ENCODE measurements around the gene KRTAP10-1.
"Not testable (repeated sequence)": the region's sequence is repeated elsewhere in the genome, so short reads cannot be mapped to it uniquely, and the experiment has no call there.

Gene KRTAP10-1

DNA sequence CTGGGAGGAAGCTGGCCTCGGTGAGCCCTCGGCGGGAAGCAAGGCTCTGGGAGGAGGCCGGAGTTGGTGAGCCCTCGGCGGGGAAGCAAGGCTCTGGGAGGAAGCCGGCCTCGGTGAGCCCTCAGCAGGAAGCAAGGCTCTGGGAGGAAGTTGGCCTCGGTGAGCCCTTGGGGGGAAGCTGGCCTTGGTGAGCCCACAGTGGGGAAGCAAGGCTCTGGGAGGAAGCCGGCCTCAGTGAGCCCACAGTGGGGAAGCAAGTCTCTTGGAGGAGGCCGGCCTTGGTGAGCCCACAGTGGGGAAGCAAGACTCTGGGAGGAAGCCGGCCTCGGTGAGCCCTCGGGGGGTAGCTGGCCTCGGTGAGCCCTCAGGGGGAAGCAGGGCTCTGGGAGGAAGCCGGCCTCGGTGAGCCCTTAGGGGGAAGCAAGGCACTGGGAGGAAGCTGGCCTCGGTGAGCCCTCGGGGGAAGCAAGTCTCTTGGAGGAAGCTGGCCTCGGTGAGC, 36.0 kb downstream of the KRTAP10-1 start:
- H3K36me3 ChIP-seq (ENCODE audit: control insufficient read depth, insufficient read depth, low read length), result peaks cover 6% of the 10 kb centered on the region; the same call in 1 of the 2 replicates
- H3K27me3 ChIP-seq (ENCODE audit: control insufficient read depth, insufficient read depth, low read length), result no peaks in the 10 kb centered on the region
- no peak overlapping the region for H3K4me3 ChIP-seq (ENCODE audit: low read depth, low read length)
- H3K9ac ChIP-seq (ENCODE audit: low read length), result no peak overlapping the region
- H3K9me3 ChIP-seq (ENCODE audit: control insufficient read depth, insufficient read depth, low read depth, low read length), result no peaks in the 10 kb centered on the region
- H3K27ac ChIP-seq (ENCODE audit: low read depth, low read length), result no peak overlapping the region
- H3K4me1 ChIP-seq (ENCODE audit: control insufficient read depth, insufficient read depth, low read length), result peaks cover 4% of the 10 kb centered on the region; the same call in 1 of the 2 replicates

DNA sequence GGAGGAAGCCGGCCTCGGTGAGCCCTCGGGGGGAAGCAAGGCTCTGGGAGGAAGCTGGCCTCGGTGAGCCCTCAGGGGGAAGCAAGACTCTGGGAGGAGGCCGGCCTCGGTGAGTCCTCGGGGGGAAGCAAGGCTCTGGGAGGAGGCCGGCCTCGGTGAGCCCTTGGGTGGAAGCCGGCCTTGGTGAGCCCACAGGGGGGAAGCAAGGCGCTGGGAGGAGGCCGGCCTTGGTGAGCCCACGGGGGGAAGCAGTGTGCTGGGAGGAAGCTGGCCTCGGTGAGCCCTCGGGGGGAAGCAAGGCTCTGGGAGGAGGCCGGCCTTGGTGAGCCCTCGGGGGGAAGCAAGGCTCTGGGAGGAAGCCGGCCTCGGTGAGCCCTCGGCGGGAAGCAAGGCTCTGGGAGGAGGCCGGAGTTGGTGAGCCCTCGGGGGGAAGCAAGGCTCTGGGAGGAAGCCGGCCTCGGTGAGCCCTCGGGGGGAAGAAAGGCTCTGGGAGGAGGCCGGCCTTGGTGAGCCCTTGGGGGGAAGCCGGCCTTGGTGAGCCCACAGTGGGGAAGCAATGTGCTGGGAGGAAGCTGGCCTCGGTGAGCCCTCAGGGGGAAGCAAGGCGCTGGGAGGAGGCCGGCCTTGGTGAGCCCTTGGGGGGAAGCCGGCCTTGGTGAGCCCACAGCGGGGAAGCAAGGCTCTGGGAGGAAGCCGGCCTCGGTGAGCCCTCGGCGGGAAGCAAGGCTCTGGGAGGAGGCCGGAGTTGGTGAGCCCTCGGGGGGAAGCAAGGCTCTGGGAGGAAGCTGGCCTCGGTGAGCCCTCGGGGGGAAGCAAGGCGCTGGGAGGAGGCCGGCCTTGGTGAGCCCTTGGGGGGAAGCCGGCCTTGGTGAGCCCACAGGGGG, 36.7 kb downstream of the KRTAP10-1 start:
- not testable (repeated sequence) for H3K27me3 ChIP-seq (ENCODE audit: control insufficient read depth, insufficient read depth, low read length); H3K27ac ChIP-seq (ENCODE audit: low read depth, low read length); H3K9ac ChIP-seq (ENCODE audit: low read length); H3K9me3 ChIP-seq (ENCODE audit: control insufficient read depth, insufficient read depth, low read depth, low read length); H3K4me3 ChIP-seq (ENCODE audit: low read depth, low read length); H3K4me1 ChIP-seq (ENCODE audit: control insufficient read depth, insufficient read depth, low read length); H3K36me3 ChIP-seq (ENCODE audit: control insufficient read depth, insufficient read depth, low read length)

DNA sequence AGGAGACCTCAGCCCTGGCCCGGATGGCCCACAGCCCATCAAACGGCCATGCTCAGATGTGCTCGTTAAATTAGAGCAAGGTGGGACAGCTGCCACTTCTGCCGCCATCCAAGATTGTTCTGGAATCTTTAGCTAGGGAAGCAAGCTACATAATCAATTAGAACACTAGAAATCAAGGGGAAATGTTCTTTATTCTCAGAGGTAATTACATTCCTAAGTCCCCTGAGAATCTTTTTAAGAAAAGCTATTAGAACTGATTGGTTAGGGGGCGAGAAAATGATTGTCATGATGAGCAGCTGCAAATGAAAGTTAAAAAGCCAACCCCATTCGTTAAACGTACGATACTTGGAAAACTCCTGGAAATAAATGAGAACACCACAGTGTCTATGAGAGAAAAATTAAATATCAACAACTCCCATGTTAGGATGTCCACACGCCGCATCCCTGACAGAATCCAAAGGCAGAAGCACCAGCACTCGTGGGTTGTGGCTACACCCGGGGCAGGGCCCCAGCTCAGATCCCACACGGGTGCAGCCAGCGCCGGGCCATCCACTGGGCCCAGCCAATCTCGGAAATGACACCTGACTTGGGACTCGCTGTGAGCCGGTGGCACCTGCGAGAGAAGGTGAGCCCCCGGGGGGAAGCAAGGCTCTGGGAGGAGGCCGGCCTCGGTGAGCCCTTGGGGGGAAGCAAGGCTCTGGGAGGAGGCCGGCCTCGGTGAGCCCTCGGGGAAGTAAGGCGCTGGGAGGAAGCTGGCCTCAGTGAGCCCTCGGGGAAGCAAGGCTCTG, 37.6 kb downstream of the KRTAP10-1 start:
- no peaks in the 10 kb centered on the region for H3K36me3 ChIP-seq (ENCODE audit: control insufficient read depth, insufficient read depth, low read length)
- no peaks in the 10 kb centered on the region for H3K9me3 ChIP-seq (ENCODE audit: control insufficient read depth, insufficient read depth, low read depth, low read length)
- H3K27ac ChIP-seq (ENCODE audit: low read depth, low read length), result no peak overlapping the region
- H3K4me1 ChIP-seq (ENCODE audit: control insufficient read depth, insufficient read depth, low read length), result peaks cover 9% of the 10 kb centered on the region; the same call in 1 of the 2 replicates
- no peak overlapping the region for H3K4me3 ChIP-seq (ENCODE audit: low read depth, low read length)
- H3K9ac ChIP-seq (ENCODE audit: low read length), result no peak overlapping the region
- H3K27me3 ChIP-seq (ENCODE audit: control insufficient read depth, insufficient read depth, low read length), result no peaks in the 10 kb centered on the region

DNA sequence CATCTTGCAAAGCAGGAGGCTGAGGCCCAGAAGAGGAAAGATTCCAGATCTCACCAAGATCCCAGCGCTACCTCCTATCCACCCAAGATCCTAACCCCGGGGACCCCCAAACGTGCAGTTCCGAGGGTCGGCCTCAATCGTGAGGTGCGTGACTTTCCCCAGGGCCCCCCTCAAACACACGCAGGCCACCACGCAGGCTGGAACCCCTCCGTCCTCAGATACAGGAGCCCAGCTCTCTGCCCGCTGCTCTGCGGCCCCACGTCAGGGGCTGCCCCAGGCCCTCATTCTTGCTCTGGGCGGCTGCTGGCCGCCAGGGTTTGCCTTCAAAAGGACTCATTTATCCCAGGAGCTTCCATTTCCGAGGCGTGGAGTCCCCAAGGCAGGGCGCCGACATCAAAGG, 39.9 kb downstream of the KRTAP10-1 start:
- Histone ChIP-seq H3K9me3 (ENCODE audit: control insufficient read depth, insufficient read depth, low read depth, low read length) (no peaks in the 10 kb centered on the region), H3K36me3 (ENCODE audit: control insufficient read depth, insufficient read depth, low read length) (no peaks in the 10 kb centered on the region), H3K9ac (ENCODE audit: low read length) (no peak overlapping the region), H3K4me3 (ENCODE audit: low read depth, low read length) (no peak overlapping the region), H3K4me1 (ENCODE audit: control insufficient read depth, insufficient read depth, low read length) (peaks cover 16% of the 10 kb centered on the region; the same call in 1 of the 2 replicates), H3K27ac (ENCODE audit: low read depth, low read length) (no peak overlapping the region), H3K27me3 (ENCODE audit: control insufficient read depth, insufficient read depth, low read length) (no peaks in the 10 kb centered on the region)

DNA sequence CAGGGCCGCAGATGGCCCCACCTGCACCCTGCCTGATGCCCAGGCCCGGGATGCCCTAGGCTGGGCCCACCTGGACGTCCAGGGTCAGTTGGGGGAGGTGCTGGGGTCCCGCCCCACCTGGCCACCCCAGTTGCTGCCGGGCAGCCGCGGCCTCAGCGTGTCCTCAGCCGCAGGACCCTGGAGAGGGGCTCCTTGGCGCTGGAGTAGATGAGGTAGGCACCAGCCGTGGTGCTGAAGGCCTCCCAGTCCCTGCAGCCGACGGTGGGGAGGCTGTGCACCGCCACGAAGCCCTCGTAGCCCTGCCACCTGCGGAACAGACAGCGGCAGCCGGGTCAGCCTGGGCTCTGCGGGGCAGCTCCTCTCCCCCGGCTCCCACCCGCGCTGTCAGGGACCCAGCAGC, 40.4 kb downstream of the KRTAP10-1 start:
- Histone ChIP-seq H3K4me3 (ENCODE audit: low read depth, low read length) (no peak overlapping the region), H3K27me3 (ENCODE audit: control insufficient read depth, insufficient read depth, low read length) (no peaks in the 10 kb centered on the region), H3K36me3 (ENCODE audit: control insufficient read depth, insufficient read depth, low read length) (no peaks in the 10 kb centered on the region), H3K27ac (ENCODE audit: low read depth, low read length) (no peak overlapping the region), H3K9me3 (ENCODE audit: control insufficient read depth, insufficient read depth, low read depth, low read length) (0 out of 2 replicates have a peak, but pooled peaks cover under 1% of the 10 kb centered on the region), H3K4me1 (ENCODE audit: control insufficient read depth, insufficient read depth, low read length) (peaks cover 16% of the 10 kb centered on the region; the same call in 1 of the 2 replicates), H3K9ac (ENCODE audit: low read length) (no peak overlapping the region)

DNA sequence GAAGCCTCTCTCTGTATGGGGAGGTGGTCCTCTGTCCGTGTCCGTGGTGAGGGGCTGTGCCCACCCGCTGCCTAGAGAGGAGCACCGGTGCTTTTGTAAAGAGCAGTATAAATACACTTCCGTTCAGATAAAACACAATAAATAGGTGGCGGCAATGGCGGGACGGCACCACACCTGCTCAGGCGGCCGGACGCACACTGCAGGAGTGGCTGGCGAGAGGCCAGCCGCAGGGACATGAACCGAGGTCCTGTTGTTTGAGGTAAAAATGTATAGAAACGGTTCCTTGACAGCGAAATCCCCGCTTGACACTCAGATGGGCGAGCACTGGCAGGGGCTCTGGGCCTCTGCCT, 40.8 kb downstream of the KRTAP10-1 start:
- H3K36me3 ChIP-seq (ENCODE audit: control insufficient read depth, insufficient read depth, low read length), result no peaks in the 10 kb centered on the region
- H3K9me3 ChIP-seq (ENCODE audit: control insufficient read depth, insufficient read depth, low read depth, low read length), result peaks cover 5% of the 10 kb centered on the region; the same call in 1 of the 2 replicates
- no peak overlapping the region for H3K9ac ChIP-seq (ENCODE audit: low read length)
- no peaks in the 10 kb centered on the region for H3K27me3 ChIP-seq (ENCODE audit: control insufficient read depth, insufficient read depth, low read length)
- no peak overlapping the region for H3K27ac ChIP-seq (ENCODE audit: low read depth, low read length)
- no peak overlapping the region for H3K4me3 ChIP-seq (ENCODE audit: low read depth, low read length)
- peaks cover 16% of the 10 kb centered on the region; the same call in 1 of the 2 replicates for H3K4me1 ChIP-seq (ENCODE audit: control insufficient read depth, insufficient read depth, low read length)

DNA sequence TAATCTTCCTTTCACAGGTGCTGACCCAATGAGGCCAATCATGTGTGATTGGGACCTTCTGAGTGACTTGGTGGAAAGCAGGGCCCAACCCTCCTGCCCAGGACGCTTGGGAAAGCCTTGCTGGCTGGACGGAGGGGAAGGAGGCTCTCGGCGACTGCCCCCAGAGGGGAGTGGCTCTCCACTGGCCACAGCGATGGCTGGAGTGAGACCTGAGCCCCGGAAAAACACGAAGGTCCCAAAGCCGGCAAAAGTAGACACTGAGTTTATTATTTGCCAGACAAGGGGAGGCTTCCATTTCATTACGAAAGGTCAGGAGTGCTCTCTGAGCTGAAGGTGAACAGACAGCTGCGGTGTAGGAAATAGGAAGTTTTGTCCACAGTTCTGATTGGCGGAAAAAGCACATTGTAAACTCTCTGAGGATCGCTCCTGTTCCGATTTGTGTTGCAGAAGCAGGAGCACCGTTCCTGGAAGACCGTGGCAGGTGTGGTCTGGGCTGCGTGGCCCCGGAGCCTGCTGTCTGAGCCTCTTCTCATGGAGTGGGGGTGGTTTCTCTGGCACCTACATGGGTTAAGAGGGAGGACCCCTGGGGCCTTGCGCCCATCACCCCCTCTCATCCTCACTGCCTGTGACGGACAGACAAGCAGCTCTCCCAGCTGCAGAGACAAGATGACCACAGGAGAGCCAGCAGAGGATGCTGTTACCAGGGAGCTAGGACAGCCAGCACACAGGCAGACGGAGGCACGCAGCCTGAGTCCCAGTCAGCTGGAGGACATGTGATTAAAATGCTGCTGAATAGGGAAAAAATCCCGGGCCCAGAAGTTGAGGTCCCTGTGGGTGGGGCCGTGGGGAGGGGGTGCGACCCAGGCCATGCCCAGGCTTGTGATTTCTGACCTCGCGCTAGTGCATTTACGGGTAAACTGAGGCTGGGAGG, 41.5 kb downstream of the KRTAP10-1 start:
- H3K27me3 ChIP-seq (ENCODE audit: control insufficient read depth, insufficient read depth, low read length), result no peaks in the 10 kb centered on the region
- no peak overlapping the region for H3K27ac ChIP-seq (ENCODE audit: low read depth, low read length)
- no peak overlapping the region for H3K9ac ChIP-seq (ENCODE audit: low read length)
- no peak overlapping the region for H3K4me3 ChIP-seq (ENCODE audit: low read depth, low read length)
- peaks cover 16% of the 10 kb centered on the region; the same call in 1 of the 2 replicates for H3K4me1 ChIP-seq (ENCODE audit: control insufficient read depth, insufficient read depth, low read length)
- peaks cover 11% of the 10 kb centered on the region for H3K9me3 ChIP-seq (ENCODE audit: control insufficient read depth, insufficient read depth, low read depth, low read length)
- H3K36me3 ChIP-seq (ENCODE audit: control insufficient read depth, insufficient read depth, low read length), result no peaks in the 10 kb centered on the region

DNA sequence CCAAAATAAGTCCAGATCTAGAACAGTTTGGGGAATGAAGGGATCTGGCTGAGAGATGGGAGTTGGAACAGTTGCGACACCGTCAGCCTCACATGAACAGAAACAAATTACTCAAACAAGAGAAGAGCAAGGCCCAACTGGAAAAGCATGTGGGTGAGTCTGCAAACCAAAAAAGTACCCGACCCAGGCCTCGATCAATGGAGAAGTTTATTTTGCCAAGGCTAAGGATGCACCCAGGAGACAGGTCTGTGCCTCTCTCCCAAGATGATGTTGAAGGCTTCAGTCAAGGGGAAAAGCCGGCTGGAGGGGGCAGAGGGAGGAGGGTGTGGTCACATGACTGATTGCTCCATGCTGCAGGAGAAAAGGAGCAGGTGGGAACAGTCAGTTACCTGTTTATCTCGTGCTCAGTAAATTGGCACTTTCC, 42.3 kb downstream of the KRTAP10-1 start:
- H3K27me3 ChIP-seq (ENCODE audit: control insufficient read depth, insufficient read depth, low read length), result no peaks in the 10 kb centered on the region
- H3K4me3 ChIP-seq (ENCODE audit: low read depth, low read length), result no peak overlapping the region
- no peak overlapping the region for H3K9ac ChIP-seq (ENCODE audit: low read length)
- no peak overlapping the region for H3K27ac ChIP-seq (ENCODE audit: low read depth, low read length)
- H3K9me3 ChIP-seq (ENCODE audit: control insufficient read depth, insufficient read depth, low read depth, low read length), result peaks cover 19% of the 10 kb centered on the region
- H3K36me3 ChIP-seq (ENCODE audit: control insufficient read depth, insufficient read depth, low read length), result peaks cover 6% of the 10 kb centered on the region; the same call in 1 of the 2 replicates
- peaks cover 16% of the 10 kb centered on the region; the same call in 1 of the 2 replicates for H3K4me1 ChIP-seq (ENCODE audit: control insufficient read depth, insufficient read depth, low read length)

DNA sequence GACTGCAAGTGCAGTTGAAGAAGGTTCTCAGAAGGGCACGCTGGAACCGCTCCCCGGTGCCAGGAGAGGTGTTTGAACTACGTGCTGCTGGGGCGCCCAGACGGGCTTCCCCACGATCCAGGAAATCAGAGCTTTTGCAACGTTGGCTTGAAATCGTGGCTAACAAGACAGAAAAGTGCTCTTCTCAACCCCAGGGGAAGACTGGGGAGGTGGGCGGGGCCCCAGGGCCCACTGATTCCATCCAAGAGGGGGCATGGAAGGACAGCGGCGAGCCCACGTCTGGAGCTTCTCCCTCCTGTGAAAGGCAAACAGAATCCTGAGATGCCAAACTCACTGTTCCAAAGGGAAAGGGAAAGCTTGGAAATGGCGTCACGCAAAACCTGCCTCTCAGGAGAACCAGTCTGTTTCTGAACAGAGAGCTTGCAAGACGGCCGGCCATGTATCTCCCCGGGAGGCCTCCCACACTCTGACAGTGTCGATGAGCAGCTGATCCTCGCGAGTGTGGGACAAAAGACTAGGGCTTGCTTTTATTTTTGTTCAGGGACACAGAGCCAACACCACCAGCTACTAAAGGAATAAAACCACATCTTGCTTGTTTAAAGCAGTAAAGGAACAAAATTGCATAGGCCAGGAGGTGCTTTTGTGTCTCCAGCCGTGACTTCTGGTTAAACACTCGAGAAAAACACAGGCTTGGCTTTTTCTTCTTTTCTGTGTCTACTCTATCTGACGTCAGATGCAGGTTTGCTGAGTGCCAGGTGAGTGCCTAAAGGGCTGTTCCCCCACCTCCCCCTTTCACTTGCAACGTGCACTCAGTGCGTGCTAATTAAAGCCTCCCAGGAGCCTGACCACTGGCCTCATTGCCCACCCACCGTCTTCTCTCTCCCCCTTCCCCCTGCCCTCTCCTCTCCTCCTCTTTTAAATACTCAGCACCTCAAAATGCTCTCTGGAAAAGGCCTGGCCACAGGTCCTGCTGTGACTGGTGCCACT, 43.1 kb downstream of the KRTAP10-1 start:
- no peak overlapping the region for H3K27ac ChIP-seq (ENCODE audit: low read depth, low read length)
- H3K9ac ChIP-seq (ENCODE audit: low read length), result no peak overlapping the region
- H3K27me3 ChIP-seq (ENCODE audit: control insufficient read depth, insufficient read depth, low read length), result no peaks in the 10 kb centered on the region

More for the DNA sequence above, 43.1 kb downstream of the KRTAP10-1 start:
- Histone ChIP-seq H3K4me3 (ENCODE audit: low read depth, low read length) (no peak overlapping the region), H3K4me1 (ENCODE audit: control insufficient read depth, insufficient read depth, low read length) (peaks cover 16% of the 10 kb centered on the region; the same call in 1 of the 2 replicates), H3K36me3 (ENCODE audit: control insufficient read depth, insufficient read depth, low read length) (peaks cover 10% of the 10 kb centered on the region; the same call in 1 of the 2 replicates), H3K9me3 (ENCODE audit: control insufficient read depth, insufficient read depth, low read depth, low read length) (peaks cover 27% of the 10 kb centered on the region)

All from HUES6 (cell line).